Caco-2 (cell line): Measurements from ENCODE around the gene EHMT1. TPM values are rescaled to one million over a fixed set of nuclear protein-coding genes. Genes with fewer than 3 reads are reported as not detected.

Experiments used
- BruUV-seq: library from RNA; stranded (reverse); fragments of 400-500 nt; replicated peaks from 2 replicates; lab custom pipeline; 2021; lab: Mats Ljungman, UMichigan
- CTCF ChIA-PET: fragments of 300-600 bp; sonication (Branson Sonifier 250); formaldehyde crosslinking; loops from one replicate; lab custom pipeline; 2022; ENCODE audit warnings: antibody characterized with exemption; lab: Charles Lee
- POLR2A ChIA-PET: fragments of 300-600 bp; sonication (Branson Sonifier 250); formaldehyde crosslinking; loops from one replicate; lab custom pipeline; 2022; ENCODE audit warnings: antibody characterized with exemption; lab: Charles Lee
- DNase-seq, 2 experiments: peaks; one replicate each; pipeline versions ENCODE4 v3.0.0 to v3.0.0-alpha.2; 2020 to 2022
- H3K27me3 ChIP-seq: replicated peaks from 2 replicates; pipeline ENCODE4 v1.6.0; 2011; ENCODE audit warnings: low read length; ENCODE audit not compliant: control insufficient read depth, insufficient read depth
- H3K36me3 ChIP-seq: 2 replicates; pipeline ENCODE4 v1.5.1; 2011; ENCODE audit warnings: low read length; ENCODE audit not compliant: control insufficient read depth, insufficient read depth
- H3K4me1 ChIP-seq: fragments of 250-450 bp; sonication (Bioruptor Pico); 2 replicates; pipeline ENCODE4 v1.5.1; 2020; ENCODE audit warnings: mild to moderate bottlenecking
- H3K4me3 ChIP-seq: 2 replicates; pipeline ENCODE4 v1.5.1; 2011; ENCODE audit warnings: low read depth, mild to moderate bottlenecking, control low read depth, low read length
- H3K9me3 ChIP-seq: fragments of 250-450 bp; sonication (Bioruptor Pico); 2 replicates; pipeline ENCODE4 v1.5.1; 2020; ENCODE audit warnings: mild to moderate bottlenecking, moderate library complexity
- H3K27ac Mint-ChIP-seq: one replicate; pipeline ENCODE4 v1.8.0; 2022; ENCODE audit warnings: mixed read lengths; ENCODE audit not compliant: unreplicated experiment
- H3K27me3 Mint-ChIP-seq: one replicate; pipeline ENCODE4 v1.8.0; 2022; ENCODE audit warnings: mixed read lengths; ENCODE audit not compliant: insufficient read depth, unreplicated experiment
- H3K36me3 Mint-ChIP-seq: one replicate; pipeline ENCODE4 v1.8.0; 2022; ENCODE audit warnings: mild to moderate bottlenecking, mixed read lengths; ENCODE audit not compliant: insufficient read depth, unreplicated experiment
- H3K4me1 Mint-ChIP-seq: one replicate; pipeline ENCODE4 v1.8.0; 2022; ENCODE audit warnings: low read depth, mixed read lengths; ENCODE audit not compliant: unreplicated experiment
- H3K4me3 Mint-ChIP-seq: one replicate; pipeline ENCODE4 v1.8.0; 2022; ENCODE audit warnings: mild to moderate bottlenecking, moderate library complexity, mixed read lengths; ENCODE audit not compliant: unreplicated experiment
- H3K9me3 Mint-ChIP-seq: one replicate; pipeline ENCODE4 v1.8.0; 2022; ENCODE audit warnings: mixed read lengths; ENCODE audit not compliant: unreplicated experiment
- intact Hi-C: fragments of 100-400 bp; cut with micrococcal nuclease; formaldehyde crosslinking; loops from one replicate; pipeline ENCODE4 v1.10.0; 2022; ENCODE audit not compliant: unreplicated experiment
- total RNA-seq: library from RNA; stranded (reverse); gene quantifications from 2 replicates; pipeline ENCODE4 v1.2.3, GENCODE V29; 2022
- TF ChIP-seq, protein P1 (sequence below), 2 experiments: fragments of 200-600 bp in 1 of 2; IDR thresholded peaks; 1 replicate in 1 of 2; 2 replicates in 1 of 2; pipeline versions ENCODE4 v1.5.1 to v1.8.0; 2011 to 2022; ENCODE audit warnings: antibody characterized with exemption in 1 of 2, control low read depth in 1 of 2, inconsistent platforms in 1 of 2, low read depth in 1 of 2, low read length in 1 of 2, mild to moderate bottlenecking in 1 of 2, moderate library complexity in 1 of 2; ENCODE audit not compliant: insufficient read depth in 1 of 2, severe bottlenecking in 1 of 2, unreplicated experiment in 1 of 2

The EHMT1 gene
- total RNA-seq, 1 experiment from 2014 or later: 92.9 TPM

DNA sequence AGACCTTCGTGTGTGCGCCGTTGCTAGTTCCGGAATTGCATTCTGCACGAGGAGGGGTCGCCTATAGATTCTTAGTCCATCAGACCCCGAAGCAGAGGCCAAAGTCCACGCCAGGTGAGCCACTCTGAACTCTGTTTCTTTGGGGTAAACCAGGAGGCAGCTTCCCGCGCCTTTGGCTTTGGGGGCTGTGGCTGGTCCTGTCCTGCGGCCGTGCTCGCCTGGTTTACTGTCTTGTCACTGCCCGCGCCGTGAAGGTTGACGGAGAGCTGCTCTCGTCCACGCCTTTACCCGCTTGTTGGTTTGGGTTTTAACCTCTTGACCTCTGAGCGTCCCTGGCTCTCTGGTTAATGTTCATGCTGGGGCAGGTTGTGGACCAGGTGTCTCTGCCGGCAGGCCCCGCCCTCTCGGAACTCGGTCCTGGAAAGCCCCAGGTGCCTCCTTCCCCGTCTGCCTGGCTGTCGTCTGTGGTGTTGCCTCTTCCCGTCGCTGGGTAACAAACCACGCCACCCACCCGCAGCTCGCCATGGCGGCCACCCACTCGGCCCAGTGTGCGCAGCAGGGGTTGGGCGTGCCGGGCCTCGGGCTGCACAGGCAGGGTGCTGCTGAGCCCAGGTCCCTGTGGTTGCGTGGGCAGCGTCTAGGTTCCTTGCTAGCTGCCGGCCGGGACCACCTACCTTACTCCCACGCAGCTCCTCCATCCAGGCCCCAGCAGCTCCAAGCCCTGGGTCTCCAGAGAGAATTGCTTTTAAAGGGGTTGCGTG, 214.2 kb downstream of the EHMT1 start:
- H3K4me1 Mint-ChIP-seq: no peaks in the 10 kb centered on the region
- no peaks in the 10 kb centered on the region for H3K27me3 Mint-ChIP-seq
- Histone ChIP-seq H3K36me3 (no peaks in the 10 kb centered on the region; the same call in 1 of the 2 replicates), H3K27me3 (no peaks in the 10 kb centered on the region), H3K4me1 (no peaks in the 10 kb centered on the region), H3K9me3 (no peaks in the 10 kb centered on the region), H3K4me3 (no peak overlapping the region)
- CTCF ChIA-PET: no interaction called here
- POLR2A ChIA-PET: no interaction called here
- BruUV-seq: no TSS peak
- DNase-seq: no peak
- no peak overlapping the region for H3K4me3 Mint-ChIP-seq
- intact Hi-C loops: no loop called here
- H3K27ac Mint-ChIP-seq: no peak overlapping the region
- peaks cover 43% of the 10 kb centered on the region for H3K36me3 Mint-ChIP-seq
- TF ChIP-seq, protein P1, sequence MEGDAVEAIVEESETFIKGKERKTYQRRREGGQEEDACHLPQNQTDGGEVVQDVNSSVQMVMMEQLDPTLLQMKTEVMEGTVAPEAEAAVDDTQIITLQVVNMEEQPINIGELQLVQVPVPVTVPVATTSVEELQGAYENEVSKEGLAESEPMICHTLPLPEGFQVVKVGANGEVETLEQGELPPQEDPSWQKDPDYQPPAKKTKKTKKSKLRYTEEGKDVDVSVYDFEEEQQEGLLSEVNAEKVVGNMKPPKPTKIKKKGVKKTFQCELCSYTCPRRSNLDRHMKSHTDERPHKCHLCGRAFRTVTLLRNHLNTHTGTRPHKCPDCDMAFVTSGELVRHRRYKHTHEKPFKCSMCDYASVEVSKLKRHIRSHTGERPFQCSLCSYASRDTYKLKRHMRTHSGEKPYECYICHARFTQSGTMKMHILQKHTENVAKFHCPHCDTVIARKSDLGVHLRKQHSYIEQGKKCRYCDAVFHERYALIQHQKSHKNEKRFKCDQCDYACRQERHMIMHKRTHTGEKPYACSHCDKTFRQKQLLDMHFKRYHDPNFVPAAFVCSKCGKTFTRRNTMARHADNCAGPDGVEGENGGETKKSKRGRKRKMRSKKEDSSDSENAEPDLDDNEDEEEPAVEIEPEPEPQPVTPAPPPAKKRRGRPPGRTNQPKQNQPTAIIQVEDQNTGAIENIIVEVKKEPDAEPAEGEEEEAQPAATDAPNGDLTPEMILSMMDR (IDR thresholded peaks at IDR 0.05; ENCODE audit: insufficient read depth in 1 of 2, low read depth in 1 of 2, low read length in 1 of 2, severe bottlenecking in 1 of 2, unreplicated experiment in 1 of 2): no peak
- H3K9me3 Mint-ChIP-seq: no peaks in the 10 kb centered on the region

DNA sequence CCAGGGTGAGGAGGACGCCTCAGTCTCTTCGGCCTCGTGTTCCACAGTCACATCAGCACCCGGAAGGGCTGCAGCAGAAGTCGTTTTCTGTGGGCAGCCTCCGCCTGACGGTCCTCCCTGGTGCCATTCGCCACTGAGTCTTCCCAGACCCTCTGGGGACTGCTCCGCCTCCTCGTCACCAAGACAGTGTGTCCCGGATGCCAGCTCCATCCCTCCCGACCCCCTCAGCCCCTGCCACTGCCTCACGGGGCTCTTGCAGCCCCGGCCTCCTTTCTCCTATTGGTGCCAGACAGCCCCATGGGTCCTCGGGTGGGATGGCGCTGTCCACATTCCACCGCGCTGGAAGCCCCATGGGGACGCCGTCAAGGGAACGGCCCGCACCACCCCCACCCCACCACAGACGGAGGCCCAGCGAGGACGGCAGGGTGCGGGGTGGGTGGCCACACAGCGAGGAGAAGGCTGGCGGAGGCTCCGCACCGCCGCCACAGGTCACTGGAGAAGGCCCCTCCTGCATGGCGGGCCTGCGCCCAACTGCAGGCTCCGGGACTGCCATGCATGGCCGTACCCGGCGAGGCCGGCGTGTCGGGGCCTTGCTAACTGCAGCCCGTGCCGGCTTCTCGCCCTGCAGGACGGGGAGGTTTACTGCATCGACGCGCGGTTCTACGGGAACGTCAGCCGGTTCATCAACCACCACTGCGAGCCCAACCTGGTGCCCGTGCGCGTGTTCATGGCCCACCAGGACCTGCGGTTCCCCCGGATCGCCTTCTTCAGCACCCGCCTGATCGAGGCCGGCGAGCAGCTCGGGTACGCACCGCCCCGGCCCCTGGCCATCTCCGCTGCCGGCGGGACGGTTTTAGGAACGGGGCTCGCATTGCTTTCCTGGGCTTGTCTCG, 215.2 kb downstream of the EHMT1 start:
- no peaks in the 10 kb centered on the region for H3K27me3 Mint-ChIP-seq
- ChIA-PET CTCF (no interaction called here), POLR2A (no interaction called here)
- H3K4me1 ChIP-seq: no peaks in the 10 kb centered on the region
- H3K36me3 ChIP-seq: no peaks in the 10 kb centered on the region; the same call in 1 of the 2 replicates
- DNase-seq: no peak
- H3K27me3 ChIP-seq: no peaks in the 10 kb centered on the region
- no peak overlapping the region for H3K4me3 ChIP-seq
- H3K9me3 ChIP-seq: no peaks in the 10 kb centered on the region
- TF ChIP-seq, protein P1 (IDR thresholded peaks at IDR 0.05; ENCODE audit: insufficient read depth in 1 of 2, low read depth in 1 of 2, low read length in 1 of 2, severe bottlenecking in 1 of 2, unreplicated experiment in 1 of 2): no peak
- no peak overlapping the region for H3K27ac Mint-ChIP-seq
- intact Hi-C loops: no loop called here
- no TSS peak for BruUV-seq
- H3K9me3 Mint-ChIP-seq: peaks cover 5% of the 10 kb centered on the region
- no peaks in the 10 kb centered on the region for H3K4me1 Mint-ChIP-seq
- H3K4me3 Mint-ChIP-seq: no peak overlapping the region
- peaks cover 51% of the 10 kb centered on the region for H3K36me3 Mint-ChIP-seq

DNA sequence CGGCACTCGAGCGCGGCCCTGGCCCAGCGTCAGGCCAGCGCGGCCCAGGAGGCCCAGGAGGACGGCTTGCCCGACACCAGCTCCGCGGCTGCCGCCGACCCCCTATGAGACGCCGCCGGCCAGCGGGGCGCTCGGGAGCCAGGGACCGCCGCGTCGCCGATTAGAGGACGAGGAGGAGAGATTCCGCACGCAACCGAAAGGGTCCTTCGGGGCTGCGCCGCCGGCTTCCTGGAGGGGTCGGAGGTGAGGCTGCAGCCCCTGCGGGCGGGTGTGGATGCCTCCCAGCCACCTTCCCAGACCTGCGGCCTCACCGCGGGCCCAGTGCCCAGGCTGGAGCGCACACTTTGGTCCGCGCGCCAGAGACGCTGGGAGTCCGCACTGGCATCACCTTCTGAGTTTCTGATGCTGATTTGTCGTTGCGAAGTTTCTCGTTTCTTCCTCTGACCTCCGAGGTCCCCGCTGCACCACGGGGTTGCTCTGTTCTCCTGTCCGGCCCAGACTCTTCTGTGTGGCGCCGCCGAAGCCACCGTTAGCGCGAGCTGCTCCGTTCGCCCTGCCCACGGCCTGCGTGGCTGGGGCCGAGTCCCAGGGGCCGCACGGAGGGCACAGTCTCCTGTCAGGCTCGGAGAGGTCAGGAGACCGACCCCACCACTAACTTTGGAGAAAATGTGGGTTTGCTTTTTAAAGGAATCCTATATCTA, 216.2 kb downstream of the EHMT1 start:
- no peak overlapping the region for H3K4me3 ChIP-seq
- no peaks in the 10 kb centered on the region for H3K9me3 ChIP-seq
- H3K36me3 Mint-ChIP-seq: peaks cover 43% of the 10 kb centered on the region
- no TSS peak for BruUV-seq
- H3K4me1 ChIP-seq: no peaks in the 10 kb centered on the region
- TF ChIP-seq, protein P1 (IDR thresholded peaks at IDR 0.05; ENCODE audit: insufficient read depth in 1 of 2, low read depth in 1 of 2, low read length in 1 of 2, severe bottlenecking in 1 of 2, unreplicated experiment in 1 of 2): no peak
- H3K27me3 ChIP-seq: no peaks in the 10 kb centered on the region
- no peak overlapping the region for H3K27ac Mint-ChIP-seq
- DNase-seq: no peak
- H3K9me3 Mint-ChIP-seq: peaks cover 7% of the 10 kb centered on the region
- H3K4me1 Mint-ChIP-seq: no peaks in the 10 kb centered on the region
- H3K27me3 Mint-ChIP-seq: no peaks in the 10 kb centered on the region
- intact Hi-C loops: no loop called here
- H3K36me3 ChIP-seq: no peaks in the 10 kb centered on the region; the same call in 1 of the 2 replicates
- ChIA-PET POLR2A (no interaction called here), CTCF (no interaction called here)
- no peak overlapping the region for H3K4me3 Mint-ChIP-seq
